ENCODE measurements around the gene PEX12. TPM values are rescaled to one million over a fixed set of nuclear protein-coding genes. Genes with fewer than 3 reads are reported as not detected.
"Not testable (repeated sequence)": the region's sequence is repeated elsewhere in the genome, so short reads cannot be mapped to it uniquely, and the experiment has no call there.

The PEX12 gene
- total RNA-seq (1 to 10 TPM; 3.1 to 3.6 TPM), total RNA-seq (5.8 to 6.0 reads per million in 2 donors)

DNA sequence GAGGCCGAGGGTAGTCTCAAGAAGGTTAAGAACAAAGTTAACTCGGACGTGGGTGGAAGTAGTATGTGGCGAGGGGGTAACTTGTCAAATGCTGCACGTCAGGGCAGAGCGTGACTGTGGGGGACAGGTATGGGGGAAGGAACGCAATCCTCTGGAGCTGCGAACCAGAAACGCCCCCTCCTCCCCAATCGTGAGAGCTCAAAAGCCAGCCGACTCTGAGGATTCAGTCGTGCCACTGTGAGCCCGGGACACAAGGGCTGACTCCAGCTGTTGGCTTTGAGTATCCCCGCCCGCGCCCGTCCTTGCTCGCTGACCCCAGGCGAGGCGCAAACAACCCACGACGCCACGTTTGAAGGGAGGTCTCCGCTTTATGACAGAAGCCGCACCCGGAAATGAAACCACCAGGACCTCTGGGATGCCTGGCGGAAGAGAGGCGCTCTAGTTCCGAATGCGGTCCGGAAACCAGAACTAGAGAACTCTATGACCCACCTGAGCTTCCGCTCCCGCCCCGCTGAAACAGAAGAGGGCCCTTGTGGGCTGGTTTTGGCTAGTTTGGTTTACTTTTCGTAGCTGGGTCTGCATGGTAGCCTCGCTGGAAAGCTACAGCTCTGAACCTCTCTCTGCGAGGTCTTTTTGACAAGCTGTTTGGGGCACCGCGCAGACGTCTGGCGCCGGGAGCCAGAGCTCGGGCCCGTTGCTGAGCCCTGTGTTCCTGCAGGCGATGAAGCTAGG is at the start of gene PEX12:
TSS of gene PEX12 (minus strand) at position 375 of the 732 bp plus-strand sequence. CDS start 550 bp downstream, outside the sequence.
- Mint-ChIP-seq H3K4me3 (peak within 1 kb of the TSS; percentile 98), H3K27ac (peak within 1 kb of the TSS; percentile 100), H3K36me3 (ENCODE audit: low read depth) (peaks cover 4% of the 10 kb centered on the region), H3K27me3 (no peaks in the 10 kb centered on the region), H3K4me1 (peaks cover 15% of the 10 kb centered on the region)
- ATAC-seq (peak; percentile 98), DNase-seq (peak; percentile 71 to 80 (median 74))
- no peaks in the 10 kb centered on the region for H3K9me3 ChIP-seq (ENCODE audit: control insufficient read depth, low read length, poor library complexity, severe bottlenecking)

DNA sequence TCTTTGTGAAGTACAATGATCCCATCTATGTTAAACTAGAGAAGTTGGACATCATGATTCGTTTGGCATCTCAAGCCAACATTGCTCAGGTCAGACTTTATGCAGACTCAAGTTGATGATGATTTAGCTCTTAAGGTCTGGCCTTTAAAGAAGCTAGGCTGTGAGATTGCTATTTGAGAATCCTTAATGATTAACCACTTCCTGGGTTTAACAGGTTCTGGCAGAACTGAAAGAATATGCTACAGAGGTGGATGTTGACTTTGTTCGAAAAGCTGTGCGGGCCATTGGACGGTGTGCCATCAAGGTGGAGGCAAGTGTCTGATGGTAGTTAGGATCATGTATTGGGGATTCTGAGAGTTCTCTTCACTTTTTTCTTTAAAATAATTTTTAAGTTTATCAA is 49.0 kb upstream of the PEX12 start:
- Mint-ChIP-seq H3K4me3 (no peak overlapping the region), H3K4me1 (peaks cover 3% of the 10 kb centered on the region), H3K27ac (peak overlapping the region; percentile 41), H3K27me3 (no peaks in the 10 kb centered on the region), H3K36me3 (ENCODE audit: low read depth) (peaks cover 7% of the 10 kb centered on the region)
- DNase-seq (no peak), ATAC-seq (no peak)
- H3K9me3 ChIP-seq (ENCODE audit: control insufficient read depth, low read length, poor library complexity, severe bottlenecking) = no peaks in the 10 kb centered on the region

DNA sequence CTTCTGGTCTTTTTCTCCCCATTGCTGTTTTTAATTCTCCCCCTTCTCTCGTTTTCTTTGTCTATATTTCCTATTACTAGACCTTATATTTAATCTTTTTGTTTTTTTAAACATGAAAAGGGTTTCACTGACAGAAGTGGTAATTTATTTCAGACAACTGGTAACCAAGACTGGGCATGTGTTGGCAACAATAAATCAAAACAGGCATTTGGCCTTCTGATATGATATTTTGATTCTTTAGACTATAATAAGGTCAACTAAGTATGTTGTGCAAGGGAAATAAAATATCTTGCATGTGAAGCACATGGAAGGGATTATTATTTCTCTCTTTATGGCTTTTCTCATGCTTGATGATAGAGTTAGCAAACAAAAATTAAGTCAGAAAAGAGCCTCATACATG is 43.4 kb upstream of the PEX12 start:
- no peaks in the 10 kb centered on the region for H3K9me3 ChIP-seq (ENCODE audit: control insufficient read depth, low read length, poor library complexity, severe bottlenecking)
- Mint-ChIP-seq H3K27ac (peak overlapping the region; percentile 47), H3K36me3 (ENCODE audit: low read depth) (no peaks in the 10 kb centered on the region), H3K4me3 (no peak overlapping the region), H3K27me3 (no peaks in the 10 kb centered on the region), H3K4me1 (peaks cover 3% of the 10 kb centered on the region)
- DNase-seq = no peak
- no peak for ATAC-seq

DNA sequence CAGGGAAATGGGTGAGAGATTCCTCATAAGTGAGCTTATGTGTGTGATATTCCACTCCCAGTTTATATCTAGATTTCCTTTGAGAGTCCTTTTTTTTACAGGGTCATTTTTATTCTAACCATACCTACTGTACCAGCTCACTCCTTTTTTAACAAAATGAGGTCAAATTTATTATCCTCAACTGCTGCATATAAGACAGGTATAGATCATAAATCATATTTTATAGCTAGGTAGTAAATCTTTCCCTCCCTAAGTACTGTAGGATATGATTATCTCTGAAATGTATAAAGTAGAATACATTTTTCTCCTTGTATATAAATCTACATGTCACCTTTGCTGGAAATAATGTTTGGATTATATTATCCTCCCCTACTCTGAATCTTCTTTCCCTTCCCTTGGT is 40.3 kb upstream of the PEX12 start:
- peaks cover 3% of the 10 kb centered on the region for H3K4me1 Mint-ChIP-seq
- H3K36me3 Mint-ChIP-seq (ENCODE audit: low read depth) = no peaks in the 10 kb centered on the region
- no peak overlapping the region for H3K4me3 Mint-ChIP-seq
- DNase-seq (no peak), ATAC-seq (no peak)
- no peaks in the 10 kb centered on the region for H3K27me3 Mint-ChIP-seq
- H3K9me3 ChIP-seq (ENCODE audit: control insufficient read depth, low read length, poor library complexity, severe bottlenecking) = no peaks in the 10 kb centered on the region
- H3K27ac Mint-ChIP-seq = peak overlapping the region; percentile 32

DNA sequence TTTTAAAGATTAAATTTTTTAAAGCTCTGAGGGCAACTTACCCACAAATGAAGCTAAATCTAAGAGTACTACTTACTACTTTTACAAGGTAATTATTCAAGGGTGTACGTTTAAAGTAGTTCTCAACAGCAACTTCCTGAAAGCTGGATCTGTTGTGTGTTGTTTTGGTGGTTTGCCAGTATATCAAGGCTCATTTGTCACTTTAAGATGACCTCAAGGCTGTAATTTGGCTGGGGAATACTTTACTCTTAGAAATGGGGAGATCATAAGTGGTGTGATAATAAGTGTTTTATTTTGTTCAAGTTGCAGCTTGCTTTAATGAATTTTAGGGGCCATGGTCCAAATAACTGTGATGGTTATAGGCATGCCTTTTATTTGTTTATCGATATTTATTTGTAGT is 39.1 kb upstream of the PEX12 start:
- Mint-ChIP-seq H3K36me3 (ENCODE audit: low read depth) (no peaks in the 10 kb centered on the region), H3K27me3 (no peaks in the 10 kb centered on the region), H3K27ac (no peak overlapping the region), H3K4me1 (peaks cover 3% of the 10 kb centered on the region), H3K4me3 (no peak overlapping the region)
- DNase-seq (no peak), ATAC-seq (no peak)
- H3K9me3 ChIP-seq (ENCODE audit: control insufficient read depth, low read length, poor library complexity, severe bottlenecking) = no peaks in the 10 kb centered on the region

DNA sequence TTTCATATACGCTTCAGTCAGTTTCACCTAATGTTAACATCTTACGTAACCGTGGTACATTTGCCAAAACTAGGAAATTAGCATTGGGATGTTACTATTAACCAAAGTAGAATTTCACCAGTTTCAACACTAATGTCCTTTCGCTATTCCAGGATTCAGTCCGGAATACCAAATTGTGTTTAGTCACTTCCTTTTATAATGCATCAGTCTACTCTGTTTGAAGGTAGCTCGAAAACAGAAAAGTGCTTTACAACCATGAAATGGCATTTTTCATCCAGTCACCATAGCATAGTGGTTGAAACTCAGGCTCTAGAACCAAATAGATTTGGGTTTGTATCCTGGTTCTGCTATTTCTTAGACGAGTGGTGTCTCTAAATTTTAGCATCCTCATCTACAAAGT is 38.2 kb upstream of the PEX12 start:
- Mint-ChIP-seq H3K27ac (no peak overlapping the region), H3K4me3 (no peak overlapping the region), H3K36me3 (ENCODE audit: low read depth) (no peaks in the 10 kb centered on the region), H3K27me3 (no peaks in the 10 kb centered on the region), H3K4me1 (peaks cover 3% of the 10 kb centered on the region)
- H3K9me3 ChIP-seq (ENCODE audit: control insufficient read depth, low read length, poor library complexity, severe bottlenecking) = no peaks in the 10 kb centered on the region
- no peak for DNase-seq
- no peak for ATAC-seq

DNA sequence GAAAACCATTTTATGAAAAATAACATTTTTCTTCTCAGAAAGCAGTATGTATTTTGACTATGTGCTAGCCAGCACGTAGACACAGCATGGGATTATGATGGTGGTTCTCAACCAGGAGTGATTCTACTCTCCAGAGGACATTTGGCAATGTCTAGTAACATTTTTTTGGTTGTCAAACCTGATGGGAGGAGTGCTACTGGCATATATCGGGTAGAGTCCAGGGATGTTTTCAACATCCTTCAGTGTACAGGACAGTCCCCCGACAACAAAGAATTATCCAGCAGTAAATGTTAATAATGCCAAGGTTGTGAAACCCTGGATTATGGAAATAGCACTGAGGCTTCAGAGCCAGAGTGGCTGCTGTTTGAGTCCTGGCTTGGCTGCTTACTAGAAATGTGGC is 36.4 kb upstream of the PEX12 start:
- Mint-ChIP-seq H3K36me3 (ENCODE audit: low read depth) (no peaks in the 10 kb centered on the region), H3K27me3 (no peaks in the 10 kb centered on the region), H3K4me3 (no peak overlapping the region), H3K4me1 (no peaks in the 10 kb centered on the region), H3K27ac (no peak overlapping the region)
- DNase-seq = no peak
- no peaks in the 10 kb centered on the region for H3K9me3 ChIP-seq (ENCODE audit: control insufficient read depth, low read length, poor library complexity, severe bottlenecking)
- no peak for ATAC-seq

DNA sequence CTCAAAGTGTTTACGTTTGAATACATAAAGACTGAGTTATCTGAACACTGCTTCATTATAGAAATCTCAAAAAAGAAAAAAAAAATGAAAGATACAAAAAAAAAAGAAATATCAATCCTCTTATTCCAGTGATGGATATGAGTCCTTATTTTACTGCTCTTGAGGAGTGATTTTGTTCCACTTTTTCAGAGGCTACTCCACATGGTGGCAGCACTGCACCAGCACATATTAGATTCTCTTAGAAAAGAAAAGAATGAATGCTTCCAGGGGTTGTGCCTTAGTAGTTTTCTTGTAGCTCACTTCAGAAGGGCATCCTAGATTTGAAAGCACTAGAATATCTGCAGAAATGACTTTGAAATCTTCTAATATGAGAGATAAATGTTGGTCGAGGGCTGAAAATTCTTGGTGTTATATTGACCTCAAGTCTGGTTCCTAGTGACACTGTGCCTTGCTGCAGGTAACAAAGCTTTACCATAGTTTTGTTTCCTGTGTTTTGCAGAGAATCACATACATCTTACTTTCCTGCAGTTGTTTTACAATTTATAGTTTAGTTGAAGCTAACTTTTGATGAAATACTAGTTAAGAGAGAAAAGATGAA is 34.7 kb upstream of the PEX12 start:
- DNase-seq (no peak), ATAC-seq (peak; percentile 42)
- no peaks in the 10 kb centered on the region for H3K27me3 Mint-ChIP-seq
- no peaks in the 10 kb centered on the region for H3K9me3 ChIP-seq (ENCODE audit: control insufficient read depth, low read length, poor library complexity, severe bottlenecking)
- no peaks in the 10 kb centered on the region for H3K36me3 Mint-ChIP-seq (ENCODE audit: low read depth)
- H3K4me3 Mint-ChIP-seq = no peak overlapping the region
- H3K27ac Mint-ChIP-seq = no peak overlapping the region
- no peaks in the 10 kb centered on the region for H3K4me1 Mint-ChIP-seq

DNA sequence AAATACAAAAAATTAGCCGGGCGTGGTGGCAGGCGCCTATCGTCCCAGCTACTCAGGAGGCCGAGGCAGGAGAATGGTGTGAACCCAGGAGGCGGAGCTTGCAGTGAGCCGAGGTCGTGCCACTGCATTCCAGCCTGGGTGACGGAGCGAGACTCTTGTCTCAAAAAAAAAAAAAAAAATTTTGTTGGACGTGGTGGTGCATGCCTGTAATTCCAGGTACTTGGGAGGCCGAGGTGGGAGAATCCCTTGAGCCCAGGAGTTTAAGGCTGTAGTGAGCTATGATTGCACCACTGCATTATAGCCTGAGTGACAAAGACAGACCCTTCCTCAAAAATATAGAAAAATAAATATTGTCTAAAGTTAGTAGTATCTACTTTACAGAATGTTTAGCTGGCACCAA is 32.4 kb upstream of the PEX12 start:
- DNase-seq; H3K36me3 Mint-ChIP-seq (ENCODE audit: low read depth); H3K27ac Mint-ChIP-seq: not testable (repeated sequence)

DNA sequence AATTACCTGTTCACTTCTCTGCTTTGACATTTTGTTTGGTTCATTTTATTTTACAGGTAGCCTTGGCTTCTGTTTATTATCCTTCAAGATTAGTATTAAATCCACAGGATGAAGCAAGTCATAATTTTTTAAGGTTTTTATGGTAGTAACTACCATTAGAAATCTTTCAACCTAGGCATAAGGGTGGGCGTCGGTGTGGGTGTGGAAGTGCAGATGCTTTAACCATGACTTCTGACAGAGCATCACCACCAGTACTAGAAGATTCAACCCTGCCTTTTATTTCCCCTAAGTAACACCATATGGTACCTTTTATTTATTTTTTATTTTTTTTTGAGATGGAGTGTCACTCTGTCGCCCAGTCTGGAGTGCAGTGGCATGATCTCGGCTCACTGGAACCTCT is 31.5 kb upstream of the PEX12 start:
- no peak overlapping the region for H3K4me3 Mint-ChIP-seq
- no peak overlapping the region for H3K27ac Mint-ChIP-seq
- H3K4me1 Mint-ChIP-seq = peaks cover 2% of the 10 kb centered on the region
- H3K27me3 Mint-ChIP-seq = no peaks in the 10 kb centered on the region
- H3K9me3 ChIP-seq (ENCODE audit: control insufficient read depth, low read length, poor library complexity, severe bottlenecking) = no peaks in the 10 kb centered on the region
- ATAC-seq (no peak), DNase-seq (no peak)
- peaks cover 2% of the 10 kb centered on the region for H3K36me3 Mint-ChIP-seq (ENCODE audit: low read depth)

More for the DNA sequence above, 32.4 kb upstream of the PEX12 start:
- H3K4me1 Mint-ChIP-seq; ATAC-seq; H3K9me3 ChIP-seq (ENCODE audit: control insufficient read depth, low read length, poor library complexity, severe bottlenecking); H3K27me3 Mint-ChIP-seq; H3K4me3 Mint-ChIP-seq: not testable (repeated sequence)

DNA sequence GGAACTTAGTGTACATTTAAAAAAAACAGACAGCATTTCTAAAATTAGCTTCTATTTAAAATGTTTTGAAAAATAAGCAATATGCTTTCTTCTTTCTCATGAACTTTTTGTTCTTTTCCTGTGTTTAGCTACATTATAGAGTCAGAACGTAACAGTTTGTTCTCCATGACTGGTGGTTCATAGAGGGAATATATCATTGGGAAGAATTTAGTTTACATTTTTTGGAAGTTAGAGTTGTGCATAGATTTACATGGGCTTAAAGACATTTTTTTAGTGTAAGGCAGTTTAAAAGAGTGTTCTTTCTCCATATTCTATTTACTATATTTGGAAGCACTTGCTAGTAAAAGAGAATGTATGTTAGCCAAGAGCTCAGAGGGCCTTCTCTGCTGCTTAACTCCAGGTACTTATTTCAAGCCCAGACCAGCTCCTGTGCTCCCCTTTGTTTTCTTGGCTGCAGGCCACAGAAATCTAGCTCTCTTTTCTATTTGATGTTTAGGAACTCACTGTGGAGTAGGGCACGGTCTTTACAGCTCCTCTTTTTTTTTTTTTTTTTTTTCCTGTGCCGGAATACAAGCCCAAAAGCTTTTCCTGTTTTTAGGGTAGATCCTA is 29.0 kb upstream of the PEX12 start:
- ATAC-seq (no peak), DNase-seq (no peak)
- Mint-ChIP-seq H3K36me3 (ENCODE audit: low read depth) (peaks cover 2% of the 10 kb centered on the region), H3K4me1 (peaks cover 2% of the 10 kb centered on the region), H3K27ac (no peak overlapping the region), H3K27me3 (no peaks in the 10 kb centered on the region), H3K4me3 (no peak overlapping the region)
- H3K9me3 ChIP-seq (ENCODE audit: control insufficient read depth, low read length, poor library complexity, severe bottlenecking) = no peaks in the 10 kb centered on the region

DNA sequence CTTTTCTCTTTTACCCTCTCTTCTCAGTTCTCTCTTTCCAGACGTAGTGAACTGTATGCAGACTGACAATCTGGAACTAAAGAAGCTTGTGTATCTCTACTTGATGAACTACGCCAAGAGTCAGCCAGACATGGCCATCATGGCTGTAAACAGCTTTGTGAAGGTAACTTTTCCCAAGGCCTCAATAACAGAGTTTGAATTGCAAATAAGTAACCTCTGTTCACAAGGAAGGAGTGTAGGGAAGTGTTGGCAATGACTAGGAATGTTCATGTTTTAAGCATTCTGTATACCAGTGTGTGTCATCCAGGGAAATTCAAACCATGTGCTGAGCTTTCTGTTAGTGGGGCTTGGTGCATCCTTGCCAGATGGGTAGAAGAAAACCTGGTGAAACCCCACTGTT is 27.3 kb upstream of the PEX12 start:
- H3K4me1 Mint-ChIP-seq = peaks cover 2% of the 10 kb centered on the region
- no peak for DNase-seq
- H3K4me3 Mint-ChIP-seq = no peak overlapping the region
- no peaks in the 10 kb centered on the region for H3K9me3 ChIP-seq (ENCODE audit: control insufficient read depth, low read length, poor library complexity, severe bottlenecking)
- ATAC-seq = no peak
- H3K27ac Mint-ChIP-seq = peak overlapping the region; percentile 53
- H3K36me3 Mint-ChIP-seq (ENCODE audit: low read depth) = peaks cover 2% of the 10 kb centered on the region
- no peaks in the 10 kb centered on the region for H3K27me3 Mint-ChIP-seq

DNA sequence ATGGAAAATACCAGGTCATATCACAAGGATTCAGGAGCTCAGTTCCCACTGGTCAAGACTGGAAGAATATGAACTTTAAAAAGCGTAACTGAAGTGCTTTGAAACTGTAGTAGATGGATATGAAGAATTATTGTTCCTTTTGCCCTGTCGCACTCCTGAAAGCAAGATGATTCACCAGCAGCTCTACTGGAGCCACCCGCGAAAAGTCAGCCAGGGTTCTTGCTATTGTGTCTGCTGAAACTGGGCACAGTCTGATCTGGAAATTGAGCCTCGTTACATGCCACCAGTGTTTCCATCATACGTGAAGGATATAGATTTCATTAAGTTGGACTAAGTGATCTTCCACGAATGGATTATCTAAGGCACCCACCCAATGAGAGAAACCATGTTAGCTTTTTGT is 25.3 kb upstream of the PEX12 start:
- DNase-seq = no peak
- Mint-ChIP-seq H3K27me3 (no peaks in the 10 kb centered on the region), H3K4me1 (peaks cover 2% of the 10 kb centered on the region), H3K4me3 (no peak overlapping the region), H3K36me3 (ENCODE audit: low read depth) (peaks cover 5% of the 10 kb centered on the region), H3K27ac (no peak overlapping the region)
- ATAC-seq = no peak
- H3K9me3 ChIP-seq (ENCODE audit: control insufficient read depth, low read length, poor library complexity, severe bottlenecking) = no peaks in the 10 kb centered on the region
